ENCODE measurements around the gene TMEM156.

DNA sequence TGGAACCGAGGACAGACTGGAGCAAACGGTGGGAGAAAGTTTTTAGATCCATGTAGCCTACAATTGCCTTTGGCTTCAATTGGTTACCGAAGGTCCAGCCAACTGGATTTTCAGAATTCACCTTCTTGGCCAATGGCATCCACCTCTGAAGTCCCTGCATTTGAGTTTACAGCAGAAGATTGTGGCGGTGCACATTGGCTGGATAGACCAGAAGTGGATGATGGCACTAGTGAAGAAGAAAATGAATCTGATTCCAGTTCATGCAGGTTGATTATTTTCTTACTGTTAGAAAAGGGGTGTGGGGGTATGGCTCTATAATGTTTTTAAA, 30.5 kb upstream of the TMEM156 start:
- TF ChIP-seq, protein P1, sequence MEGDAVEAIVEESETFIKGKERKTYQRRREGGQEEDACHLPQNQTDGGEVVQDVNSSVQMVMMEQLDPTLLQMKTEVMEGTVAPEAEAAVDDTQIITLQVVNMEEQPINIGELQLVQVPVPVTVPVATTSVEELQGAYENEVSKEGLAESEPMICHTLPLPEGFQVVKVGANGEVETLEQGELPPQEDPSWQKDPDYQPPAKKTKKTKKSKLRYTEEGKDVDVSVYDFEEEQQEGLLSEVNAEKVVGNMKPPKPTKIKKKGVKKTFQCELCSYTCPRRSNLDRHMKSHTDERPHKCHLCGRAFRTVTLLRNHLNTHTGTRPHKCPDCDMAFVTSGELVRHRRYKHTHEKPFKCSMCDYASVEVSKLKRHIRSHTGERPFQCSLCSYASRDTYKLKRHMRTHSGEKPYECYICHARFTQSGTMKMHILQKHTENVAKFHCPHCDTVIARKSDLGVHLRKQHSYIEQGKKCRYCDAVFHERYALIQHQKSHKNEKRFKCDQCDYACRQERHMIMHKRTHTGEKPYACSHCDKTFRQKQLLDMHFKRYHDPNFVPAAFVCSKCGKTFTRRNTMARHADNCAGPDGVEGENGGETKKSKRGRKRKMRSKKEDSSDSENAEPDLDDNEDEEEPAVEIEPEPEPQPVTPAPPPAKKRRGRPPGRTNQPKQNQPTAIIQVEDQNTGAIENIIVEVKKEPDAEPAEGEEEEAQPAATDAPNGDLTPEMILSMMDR (IDR thresholded peaks at IDR 0.05): no peak
- TF ChIP-seq POLR2A (IDR thresholded peaks at IDR 0.05) (no peak), POLR2AphosphoS5 (IDR thresholded peaks at IDR 0.05) (no peak)
